Neural cell (in vitro differentiated cells): ENCODE data around the gene MEF2D.

Source experiments
- CTCF ChIP-seq: fragments of 450-650 bp; IDR thresholded peaks from 2 replicates; pipeline ENCODE4 v1.5.1; 2014; ENCODE audit warnings: antibody characterized with exemption, mild to moderate bottlenecking, moderate library complexity; ENCODE audit not compliant: poor library complexity, severe bottlenecking
- EP300 ChIP-seq: fragments of 450-650 bp; conservative IDR thresholded peaks from 2 replicates; pipeline ENCODE4 v1.6.1; 2014; ENCODE audit warnings: antibody characterized with exemption, mild to moderate bottlenecking, moderate library complexity; ENCODE audit not compliant: poor library complexity, severe bottlenecking
- EZH2 ChIP-seq: fragments of 200-600, 300-800 bp; shearing (Covaris generic), sonication (generic); IDR thresholded peaks from 2 replicates; pipeline ENCODE4 v1.6.1; 2014; ENCODE audit warnings: antibody characterized with exemption, low read length, borderline replicate concordance, mild to moderate bottlenecking; ENCODE audit not compliant: insufficient read depth, poor library complexity, severe bottlenecking
- MXI1 ChIP-seq: fragments of 450-650 bp; conservative IDR thresholded peaks from 2 replicates; pipeline ENCODE4 v1.6.1; 2014; ENCODE audit warnings: antibody characterized with exemption, mild to moderate bottlenecking; ENCODE audit not compliant: poor library complexity, severe bottlenecking
- POLR2AphosphoS5 ChIP-seq: IDR thresholded peaks from 2 replicates; pipeline ENCODE4 v1.6.1; 2012
- RAD21 ChIP-seq: fragments of 450-650 bp; conservative IDR thresholded peaks from 2 replicates; pipeline ENCODE4 v1.6.1; 2014; ENCODE audit warnings: antibody characterized with exemption, mild to moderate bottlenecking, moderate library complexity
- REST ChIP-seq: IDR thresholded peaks from 2 replicates; pipeline ENCODE4 v1.6.1; 2012; ENCODE audit warnings: borderline replicate concordance

- TF ChIP-seq CTCF (no peak), EZH2 (no peak), RAD21 (no peak), POLR2AphosphoS5 (no peak), REST (no peak), EP300 (no peak), MXI1 (no peak)
Observed at GRCh38 chr1:156421939-156422601, 78.5 kb downstream of the MEF2D start.
